ENCODE results near the gene PRKCG.
A peak's percentile ranks its signal among the peaks of the same experiment; 100 is the strongest.
"Not testable (repeated sequence)": the region's sequence is repeated elsewhere in the genome, so short reads cannot be mapped to it uniquely, and the experiment has no call there.

Gene PRKCG

DNA sequence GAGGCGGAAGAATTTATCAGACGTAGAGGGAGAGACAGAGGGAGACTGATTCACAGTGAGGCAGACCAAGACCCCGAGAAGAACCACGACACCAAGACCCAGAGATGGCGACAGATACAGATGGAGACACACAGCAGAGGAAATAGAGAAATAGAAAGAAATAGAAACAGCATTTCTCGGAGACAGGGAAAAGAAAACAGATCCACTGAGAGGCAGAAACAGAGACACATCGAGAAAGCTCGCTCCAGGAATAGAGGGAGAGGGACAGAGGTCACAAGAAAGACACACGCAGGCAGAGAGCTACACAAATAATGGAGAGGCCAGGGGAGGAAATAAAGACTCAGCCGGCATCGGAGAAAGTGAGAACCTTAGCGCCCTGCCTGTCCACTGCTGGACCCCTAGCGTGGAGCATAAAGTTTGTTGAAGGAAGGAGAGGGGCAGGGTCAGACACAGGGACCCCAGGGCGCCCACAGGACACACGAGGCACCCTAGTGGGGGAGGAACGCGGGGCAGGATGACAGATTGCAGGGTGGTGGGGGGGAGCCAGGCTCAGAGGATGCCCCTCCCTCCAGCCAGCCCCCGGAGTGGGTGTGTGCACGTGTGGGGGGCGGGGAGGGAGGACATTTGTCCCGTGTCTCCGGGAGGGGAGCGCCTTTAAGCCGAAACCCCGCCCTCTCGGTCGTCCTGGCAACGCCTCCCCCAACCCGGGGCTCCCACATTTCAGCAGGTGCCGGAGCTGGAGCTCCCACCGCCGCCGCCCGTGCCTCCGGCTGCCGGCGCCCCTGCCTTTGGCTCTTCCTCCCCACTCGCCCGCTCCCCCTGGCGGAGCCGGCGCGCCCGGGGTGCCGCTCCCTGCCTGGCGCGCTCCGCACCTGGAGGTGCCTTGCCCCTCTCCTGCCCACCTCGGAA, at the start of gene PRKCG:
Gene PRKCG, plus strand, starts transcription at position 716 of the 909 bp plus-strand sequence. CDS start 298 bp downstream, outside the sequence.
- DNase-seq (ENCODE audit: low read depth), result no peak

DNA sequence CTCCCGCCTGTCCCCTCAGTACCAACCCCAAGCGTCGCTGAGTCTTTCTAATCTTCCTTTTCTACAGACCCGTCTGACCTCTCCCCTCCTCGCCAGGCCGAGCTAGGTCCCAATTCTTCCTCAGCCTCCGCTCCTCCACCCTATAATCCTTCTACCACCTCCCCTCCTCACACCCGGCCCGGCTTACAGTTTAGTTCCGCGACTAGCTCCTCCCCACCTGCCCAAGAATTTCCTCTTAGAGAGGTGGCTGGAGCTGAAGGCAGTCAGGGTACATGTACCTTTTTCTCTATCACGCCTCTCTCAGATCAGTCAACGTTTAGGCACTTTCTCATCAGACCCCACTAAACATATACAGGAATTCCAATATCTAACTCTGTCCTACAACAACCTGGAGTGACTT, 49.1 kb upstream of the PRKCG start:
- not testable (repeated sequence) for DNase-seq (ENCODE audit: low read depth)

DNA sequence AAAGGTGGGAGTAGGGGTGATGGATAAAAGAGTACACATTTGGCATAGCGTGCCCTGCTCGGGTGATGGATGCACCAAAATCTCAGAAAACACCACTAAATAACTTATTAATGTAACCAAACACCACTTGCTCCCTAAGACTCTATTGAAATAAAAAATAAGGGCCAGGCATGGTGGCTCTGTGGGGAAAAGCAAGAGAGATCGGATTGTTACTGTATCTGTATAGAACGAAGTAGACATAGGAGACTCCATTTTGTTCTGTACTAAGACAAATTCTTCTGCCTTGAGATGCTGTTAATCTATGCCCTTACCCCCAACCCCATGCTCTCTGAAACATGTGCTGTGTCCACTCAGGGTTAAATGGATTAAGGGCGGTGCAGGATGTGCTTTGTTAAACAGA, 43.6 kb upstream of the PRKCG start:
- DNase-seq (ENCODE audit: low read depth), result not testable (repeated sequence)

DNA sequence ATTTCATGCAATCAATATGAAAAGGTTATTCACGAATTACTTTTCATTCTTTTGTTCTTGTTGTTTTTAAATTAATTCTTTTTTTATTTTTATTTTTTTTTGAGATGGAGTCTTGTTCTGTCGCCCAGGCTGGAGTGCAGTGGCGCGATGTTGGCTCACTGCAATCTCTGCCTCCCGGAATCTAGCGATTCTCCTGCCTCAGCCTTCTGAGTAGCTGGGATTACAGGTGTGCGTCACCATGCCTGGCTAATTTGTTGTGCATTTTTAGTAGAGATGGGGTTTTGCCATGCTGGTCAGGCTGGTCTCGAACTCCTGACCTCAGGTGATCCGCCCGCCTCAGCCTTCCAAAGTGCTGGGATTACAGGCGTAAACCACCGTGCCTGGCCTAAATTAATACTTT, 41.8 kb upstream of the PRKCG start:
- DNase-seq (ENCODE audit: low read depth), result not testable (repeated sequence)

DNA sequence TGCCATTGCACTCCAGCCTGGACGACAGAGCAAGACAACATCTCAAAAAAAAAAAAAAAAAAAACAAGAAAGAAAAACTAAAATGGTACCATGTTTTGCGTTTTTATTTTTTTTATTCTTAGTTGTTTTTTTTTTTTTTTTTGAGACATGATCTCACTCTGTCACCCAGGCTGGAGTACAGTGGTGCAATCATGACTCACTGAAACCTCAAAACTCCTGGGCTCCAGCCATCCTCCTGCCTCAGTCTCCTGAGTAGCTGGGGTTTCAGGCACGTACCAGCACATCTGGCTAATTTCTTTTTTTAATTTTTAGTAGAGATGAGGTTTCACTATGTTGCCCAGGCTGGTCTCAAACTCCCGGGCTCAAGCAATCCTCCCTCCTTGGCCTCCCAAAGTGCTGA, 41.1 kb upstream of the PRKCG start:
- DNase-seq (ENCODE audit: low read depth), result peak; percentile 89

DNA sequence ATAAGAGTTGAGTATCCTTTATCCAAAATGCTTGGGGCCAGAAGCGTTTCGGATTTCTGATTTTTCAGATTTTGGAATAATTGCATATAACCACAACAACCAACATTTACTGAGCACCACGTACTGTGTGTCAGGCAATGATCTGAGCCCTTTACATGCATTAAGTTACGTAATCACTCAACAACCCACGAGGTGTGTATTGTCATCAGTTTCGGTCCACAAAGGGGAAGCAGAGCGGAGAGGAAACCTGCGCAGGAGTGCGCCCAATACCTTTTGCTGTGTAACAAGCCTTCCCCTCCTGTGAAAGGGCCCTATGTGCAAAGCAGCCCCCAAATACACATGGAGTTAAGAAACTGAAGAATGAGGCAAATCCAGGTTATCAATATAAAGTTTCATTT, 37.1 kb upstream of the PRKCG start:
- no peak for DNase-seq (ENCODE audit: low read depth)

DNA sequence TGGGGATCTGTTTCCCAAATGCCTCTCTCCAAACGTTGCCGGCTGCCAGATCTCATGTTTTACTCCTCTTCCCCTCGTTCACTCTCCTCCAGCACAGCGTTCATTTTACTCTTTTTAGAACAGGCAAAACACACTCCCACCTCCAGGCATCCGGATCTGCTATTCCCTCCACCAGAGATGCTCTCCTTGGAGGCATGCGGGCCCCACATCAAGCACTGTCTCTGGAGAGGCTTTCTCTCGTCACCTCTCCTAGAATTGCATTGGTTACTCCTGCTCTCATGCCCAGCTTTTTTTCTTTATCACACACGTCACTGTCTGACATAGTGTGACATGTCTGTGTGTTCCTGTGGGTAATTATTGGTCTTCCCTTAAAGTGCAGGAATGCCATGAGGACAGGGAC, 34.4 kb upstream of the PRKCG start:
- DNase-seq (ENCODE audit: low read depth), result no peak

DNA sequence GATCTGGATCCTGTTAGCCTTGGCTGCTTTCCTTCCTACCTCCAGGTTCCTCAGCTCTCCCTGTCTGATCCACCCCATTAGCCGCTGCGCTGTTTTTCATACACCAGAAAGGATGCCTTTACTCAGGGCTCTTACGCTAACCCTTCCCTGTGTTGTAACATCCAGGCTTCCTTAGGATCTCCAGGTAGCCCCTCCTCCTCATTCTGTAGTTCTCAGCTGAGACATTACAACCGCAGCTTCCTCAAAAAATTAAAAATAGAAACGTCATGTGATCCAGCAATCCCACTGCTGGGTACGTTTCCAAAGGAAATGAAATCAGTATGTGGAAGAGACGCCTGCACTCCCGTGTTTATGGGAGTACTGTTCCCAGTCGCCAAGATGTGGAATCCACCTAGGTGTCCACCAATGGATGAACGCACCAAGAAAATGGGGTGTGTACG, 32.7 kb upstream of the PRKCG start:
- peak; percentile 80 for DNase-seq (ENCODE audit: low read depth)

DNA sequence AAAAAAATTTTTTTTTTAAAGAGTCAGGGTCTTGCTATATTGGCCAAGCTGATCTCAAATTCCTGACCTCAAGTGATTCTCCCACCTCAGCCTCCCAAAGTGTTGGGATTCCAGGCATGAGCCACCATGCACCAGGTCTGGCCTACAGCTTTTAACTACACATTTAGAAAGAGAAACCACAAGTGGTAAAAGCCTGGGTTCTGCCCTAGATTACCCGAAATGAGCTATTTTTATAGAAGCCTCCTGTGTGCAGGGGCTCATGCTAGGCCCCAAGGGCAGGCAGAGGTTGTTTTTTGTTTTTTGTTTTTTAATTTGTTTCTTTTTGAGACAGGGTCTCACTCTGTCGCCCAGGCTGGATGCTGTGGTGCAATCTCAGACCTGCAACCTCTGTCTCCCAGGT, 28.3 kb upstream of the PRKCG start:
- no peak for DNase-seq (ENCODE audit: low read depth)

DNA sequence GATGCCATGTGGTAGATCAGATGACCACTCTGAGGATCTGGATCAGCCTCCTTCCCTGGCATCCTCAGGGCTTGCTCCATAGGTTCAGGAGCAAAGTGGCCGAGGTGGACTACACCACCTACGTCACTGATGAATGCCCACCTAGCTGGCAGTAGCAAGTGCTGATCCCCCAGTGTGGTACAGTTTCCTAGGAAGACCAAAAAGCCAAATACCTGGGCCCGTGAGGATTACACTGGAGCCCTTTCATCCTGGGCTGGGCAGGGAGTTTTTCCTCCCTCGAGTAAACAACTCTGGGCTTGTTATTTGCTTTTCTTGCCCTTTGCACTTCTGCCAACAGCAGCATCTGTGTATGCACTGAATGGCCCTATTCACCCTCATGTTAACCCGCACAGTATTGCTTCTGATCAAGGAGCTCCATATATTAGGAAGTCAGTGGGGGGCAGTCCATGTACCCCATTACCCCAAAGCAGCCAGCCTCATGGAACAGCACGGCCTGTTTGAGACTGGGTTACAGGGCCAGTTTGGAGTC, 17.6 kb upstream of the PRKCG start:
- no peak for DNase-seq (ENCODE audit: low read depth)

DNA sequence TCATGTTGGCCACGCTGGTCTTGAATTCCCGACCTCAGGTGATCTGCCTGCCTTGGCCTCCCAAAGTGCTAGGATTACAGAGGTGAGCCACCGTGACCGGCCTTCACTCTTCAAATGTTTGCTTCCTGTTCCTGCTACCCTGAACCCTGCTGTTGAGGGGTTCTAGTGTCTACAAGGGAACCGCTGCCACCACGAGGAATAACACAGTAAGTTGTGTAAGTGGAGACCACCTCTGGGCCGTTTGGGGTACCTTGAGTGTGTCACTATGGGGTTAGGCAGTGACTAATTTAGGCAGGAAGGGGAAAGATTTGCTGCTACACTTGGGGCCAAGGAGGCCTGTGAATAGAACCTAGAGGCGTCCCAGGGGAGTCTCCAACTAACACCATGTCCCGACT, 16.5 kb upstream of the PRKCG start:
- DNase-seq (ENCODE audit: low read depth), result no peak

DNA sequence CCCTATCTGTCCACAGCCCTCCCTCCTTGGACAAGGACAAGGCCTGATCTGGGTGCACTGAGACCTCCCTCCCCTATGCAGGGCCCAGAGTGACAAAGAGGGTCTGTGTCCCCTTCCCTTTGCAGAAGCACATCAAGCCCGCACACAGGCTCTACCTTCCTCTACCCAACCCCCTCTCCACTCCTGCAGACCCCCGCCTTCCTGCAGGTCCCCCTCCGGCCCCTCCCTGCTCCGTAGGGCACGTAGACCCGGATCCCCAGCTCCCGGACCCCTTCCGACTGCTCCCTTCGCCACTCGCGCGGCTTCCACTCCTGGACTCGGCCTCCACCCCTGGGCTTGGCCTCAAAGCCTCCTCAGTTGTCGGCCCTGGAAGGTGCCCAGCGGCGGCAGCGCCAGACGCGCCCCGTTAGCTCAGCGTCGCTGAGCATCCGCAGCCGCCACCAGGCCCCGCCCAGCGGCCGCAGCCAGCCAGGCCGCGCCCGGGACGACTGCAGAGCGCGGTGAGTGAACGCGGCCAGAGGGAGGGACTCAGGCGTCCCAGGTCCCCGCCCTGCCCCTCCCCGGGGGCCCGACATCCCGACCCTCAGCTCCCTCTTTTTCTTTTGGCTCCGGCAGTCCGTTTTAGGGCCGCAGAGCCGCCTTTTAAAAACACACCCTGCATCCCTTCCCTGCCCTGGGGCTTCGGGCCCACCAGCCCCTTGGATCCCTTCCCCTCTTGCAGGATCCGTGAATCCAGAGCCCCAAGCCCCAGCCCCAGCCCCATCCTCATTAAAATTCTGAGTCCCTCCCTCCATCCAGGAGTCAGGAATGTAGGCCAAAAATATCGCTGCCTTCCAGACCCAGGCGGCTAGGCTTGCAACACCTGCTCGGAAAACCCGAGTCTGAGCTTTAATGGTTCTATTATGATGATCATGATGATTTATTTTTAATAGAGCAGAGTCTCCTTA, 15.8 kb upstream of the PRKCG start:
- DNase-seq (ENCODE audit: low read depth), result no peak

DNA sequence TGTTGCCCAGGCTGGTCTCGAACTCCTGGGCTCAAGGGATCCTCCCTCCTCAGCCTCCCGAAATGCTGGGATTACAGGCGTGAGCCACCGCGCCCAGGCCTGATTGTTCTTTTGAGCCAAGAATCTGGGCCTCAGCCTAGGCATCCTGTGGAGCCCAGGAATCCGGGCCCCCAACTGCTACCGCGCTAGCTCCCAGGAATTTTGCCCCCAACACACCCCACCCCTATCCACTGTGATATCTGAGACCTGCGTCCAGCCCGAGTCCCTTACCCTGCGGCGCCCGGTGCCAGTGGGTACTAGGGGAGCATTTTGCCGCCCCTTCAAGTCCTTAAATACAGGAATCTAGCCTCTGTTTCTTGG, 15.2 kb upstream of the PRKCG start:
- DNase-seq (ENCODE audit: low read depth), result no peak

DNA sequence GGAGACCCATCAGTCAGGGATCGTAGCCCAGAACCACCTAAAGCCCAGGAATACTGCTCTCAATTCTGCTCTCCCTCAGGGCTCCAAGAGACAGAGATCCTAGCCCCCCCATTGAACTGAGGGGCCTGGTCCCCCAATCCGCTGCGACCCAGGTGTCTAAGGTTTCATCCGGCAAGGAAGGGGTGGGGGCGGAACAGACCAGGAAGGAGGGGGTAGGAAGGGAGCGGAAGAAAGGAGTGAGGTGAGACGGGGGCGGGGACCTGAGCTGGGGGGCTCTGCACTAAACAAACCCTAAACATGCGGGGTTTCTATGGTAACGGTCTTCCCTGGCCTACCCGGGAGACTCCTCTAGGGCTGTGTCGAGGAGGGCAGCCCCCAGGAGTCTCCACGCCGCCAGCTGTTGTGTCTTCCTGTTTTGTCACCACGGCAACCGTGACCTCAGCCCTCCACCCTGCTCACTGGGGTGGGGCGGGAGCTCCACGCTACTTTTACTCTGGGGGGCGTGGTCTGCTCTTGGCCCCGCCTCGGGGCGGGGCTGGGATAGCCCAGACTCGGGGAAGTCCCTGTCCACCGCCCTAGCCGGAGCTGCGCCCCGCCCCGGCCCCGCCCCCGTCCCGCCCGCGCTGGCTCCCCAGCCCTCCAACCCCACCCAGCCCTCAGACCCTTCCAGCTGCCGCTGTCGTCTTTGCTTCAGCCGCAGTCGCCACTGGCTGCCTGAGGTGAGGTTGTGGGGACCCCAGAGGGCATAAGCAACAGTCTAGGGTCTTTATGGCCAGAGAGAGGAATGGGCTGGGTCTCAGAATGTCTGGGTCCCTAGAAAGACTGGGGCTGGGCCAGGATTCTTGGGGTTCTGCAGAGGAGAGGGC, 14.5 kb upstream of the PRKCG start, which contains the start of gene MYADM:
Gene MYADM, plus strand, starts transcription at position 659 of the 866 bp plus-strand sequence. CDS start 5,647 bp downstream, outside the sequence.
- DNase-seq (ENCODE audit: low read depth), result peak; percentile 95

DNA sequence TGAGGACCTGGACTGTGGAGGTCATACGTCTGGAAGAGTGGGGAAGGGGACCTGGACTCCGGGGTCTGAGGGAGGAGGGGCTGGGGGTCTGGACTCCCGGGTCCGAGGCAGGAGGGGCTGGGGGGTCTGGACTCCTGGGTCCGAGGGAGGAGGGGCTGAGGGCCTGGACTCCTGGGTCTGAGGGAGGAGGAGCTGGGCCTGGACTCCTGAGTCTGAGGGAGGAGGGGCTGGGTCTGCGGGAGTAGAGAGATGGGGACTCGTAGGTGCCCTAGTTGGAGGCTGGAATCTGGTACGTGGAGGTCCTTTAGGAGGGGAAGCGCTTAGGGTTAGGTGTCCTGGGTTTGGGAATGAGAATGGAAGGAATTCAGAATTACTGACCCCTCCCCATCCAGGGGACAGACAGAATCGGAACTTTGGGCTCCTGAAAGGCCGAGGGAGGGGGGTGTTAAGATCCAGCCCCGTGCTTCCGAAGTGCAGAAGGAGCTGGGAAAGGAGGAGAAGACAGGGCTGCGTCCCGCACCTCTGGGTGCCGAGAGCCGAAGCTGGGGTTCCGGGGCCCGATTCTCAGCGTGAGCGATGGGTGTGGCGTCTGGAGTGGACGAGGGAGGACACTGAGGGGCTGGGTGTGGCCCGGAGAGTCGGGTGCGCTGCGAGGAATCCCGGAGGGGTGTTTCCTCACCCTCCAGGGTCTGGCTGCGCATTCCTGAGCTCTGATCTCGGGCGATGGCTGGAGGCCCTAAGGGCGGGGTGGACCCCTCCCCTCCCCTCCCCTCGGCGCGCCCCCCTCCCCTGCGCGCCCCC, 13.7 kb upstream of the PRKCG start:
- DNase-seq (ENCODE audit: low read depth), result peak; percentile 69

DNA sequence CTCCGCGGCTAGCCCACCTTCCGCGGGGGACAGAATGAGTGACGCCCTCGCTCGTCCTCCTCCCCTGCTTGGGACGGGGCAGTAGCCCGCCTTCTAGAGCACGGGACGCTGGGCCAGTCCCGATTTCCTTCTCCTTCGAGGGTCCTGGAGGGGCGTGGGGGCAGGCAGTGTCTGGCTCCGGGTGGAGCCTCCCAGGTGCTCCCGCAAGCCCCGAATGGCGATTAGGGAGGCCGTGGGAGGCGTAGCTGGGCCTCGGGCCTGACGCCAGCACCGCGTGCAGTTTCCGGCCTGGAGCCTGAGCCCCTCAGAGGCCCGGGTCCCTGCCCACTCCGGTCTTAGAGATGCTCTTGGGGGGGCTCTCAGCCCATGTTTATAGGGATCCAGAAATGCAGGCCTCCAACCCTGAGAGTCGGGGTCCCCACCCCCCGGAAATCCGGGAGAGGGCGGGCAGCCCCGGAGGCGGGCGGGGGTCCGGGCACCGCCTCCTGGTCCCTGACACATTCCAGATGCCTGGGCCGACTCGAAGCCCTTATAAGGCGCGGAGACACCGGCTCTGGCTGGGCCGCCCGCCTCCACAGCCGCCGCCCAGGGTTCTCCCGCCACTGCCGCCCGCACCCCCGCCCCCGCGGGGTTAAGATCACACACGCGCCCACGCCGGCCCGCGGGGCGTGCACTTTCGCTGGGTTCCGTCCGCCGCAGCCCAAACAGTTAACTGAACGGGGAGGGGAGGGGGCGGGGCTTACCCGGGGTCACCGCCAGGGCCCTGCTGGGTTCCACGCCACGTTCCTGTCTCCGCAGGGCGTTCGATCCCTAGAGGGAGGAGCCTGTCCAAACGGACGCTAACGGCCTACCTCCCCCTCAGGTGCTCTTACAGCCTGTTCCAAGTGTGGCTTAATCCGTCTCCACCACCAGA, 12.8 kb upstream of the PRKCG start:
- DNase-seq (ENCODE audit: low read depth), result peak; percentile 95

DNA sequence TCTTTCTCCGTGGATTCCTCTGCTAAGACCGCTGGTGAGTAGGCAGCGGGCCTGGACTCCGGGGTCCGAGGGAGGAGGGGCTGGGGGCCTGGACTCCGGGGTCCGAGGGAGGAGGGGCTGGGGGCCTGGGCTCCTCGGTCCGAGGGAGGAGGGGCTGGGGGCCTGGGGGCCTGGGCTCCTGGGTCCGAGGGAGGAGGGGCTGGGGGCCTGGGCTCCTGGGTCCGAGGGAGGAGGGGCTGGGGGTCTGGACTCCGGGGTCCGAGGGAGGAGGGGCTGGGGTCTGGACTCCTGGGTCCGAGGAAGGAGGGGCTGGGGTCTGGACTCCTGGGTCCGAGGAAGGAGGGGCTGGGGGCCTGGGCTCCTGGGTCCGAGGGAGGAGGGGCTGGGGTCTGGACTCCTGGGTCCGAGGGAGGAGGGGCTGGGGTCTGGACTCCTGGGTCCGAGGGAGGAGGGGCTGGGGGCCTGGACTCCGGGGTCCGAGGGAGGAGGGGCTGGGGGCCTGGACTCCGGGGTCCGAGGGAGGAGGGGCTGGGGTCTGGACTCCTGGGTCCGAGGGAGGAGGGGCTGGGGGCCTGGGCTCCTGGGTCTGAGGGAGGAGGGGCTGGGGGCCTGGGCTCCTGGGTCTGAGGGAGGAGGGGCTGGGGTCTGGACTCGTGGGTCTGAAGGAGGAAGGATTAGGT, 12.1 kb upstream of the PRKCG start:
- DNase-seq (ENCODE audit: low read depth), result not testable (repeated sequence)

DNA sequence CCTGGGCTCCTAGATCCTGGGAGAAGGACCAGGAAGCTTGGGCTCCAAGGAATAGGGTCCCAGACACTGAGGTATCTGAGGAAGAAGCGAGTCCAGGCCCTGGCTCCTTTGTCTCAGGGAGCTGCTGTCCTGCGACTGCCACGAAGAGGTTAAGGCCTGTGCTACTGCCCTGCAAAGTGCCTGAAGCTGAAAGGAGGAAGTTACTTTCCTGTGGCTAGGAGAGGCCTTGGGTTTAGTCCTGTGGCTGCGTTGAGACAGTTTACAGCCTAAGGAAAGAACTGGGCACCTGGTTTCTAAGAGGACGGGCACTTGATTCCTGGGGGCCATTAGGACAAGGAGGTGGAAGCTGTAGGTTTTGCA, 11.5 kb upstream of the PRKCG start:
- DNase-seq (ENCODE audit: low read depth), result peak; percentile 48

DNA sequence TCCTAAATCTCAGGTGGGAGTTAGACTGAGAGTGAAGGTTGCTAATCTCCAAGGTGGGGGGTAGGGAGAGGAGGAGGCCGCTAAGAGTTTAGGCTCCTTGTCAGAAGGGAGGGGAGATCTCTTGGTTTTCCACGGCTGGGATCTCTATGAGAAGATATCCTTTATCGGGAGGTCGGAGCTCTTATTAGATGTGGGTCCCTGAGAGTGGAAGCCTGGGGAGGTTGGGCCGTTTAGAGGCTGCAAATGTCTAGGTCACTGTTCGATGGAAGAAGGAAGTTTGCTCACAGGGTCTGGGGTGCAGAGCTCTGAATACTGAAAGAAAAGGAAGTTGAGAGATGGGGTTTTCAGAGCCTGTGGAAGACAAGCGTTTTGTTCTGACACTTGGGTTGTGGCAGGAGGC, 10.5 kb upstream of the PRKCG start:
- no peak for DNase-seq (ENCODE audit: low read depth)
